Duodenal mucosa (tissue), 2 donors: ENCODE results near the gene SCN8A.
"Not testable (repeated sequence)": the region's sequence is repeated elsewhere in the genome, so short reads cannot be mapped to it uniquely, and the experiment has no call there.

Experiments used
- H3K27ac ChIP-seq: one replicate; pipeline ENCODE4 v1.7.0; 2013; ENCODE audit warnings: low read depth, low read length
- H3K27me3 ChIP-seq, 2 donors: one replicate each; pipeline ENCODE4 v1.7.0; 2013; ENCODE audit warnings: low read length in 2 of 2, control low read depth in 1 of 2; ENCODE audit not compliant: insufficient read depth in 2 of 2, control insufficient read depth in 1 of 2
- H3K36me3 ChIP-seq, 2 donors: one replicate each; pipeline ENCODE4 v1.7.0; 2013; ENCODE audit warnings: low read length in 2 of 2, control low read depth in 1 of 2; ENCODE audit not compliant: insufficient read depth in 2 of 2, control insufficient read depth in 1 of 2
- H3K4me1 ChIP-seq, 2 donors: one replicate each; pipeline ENCODE4 v1.7.0; 2013; ENCODE audit warnings: low read length in 2 of 2, control low read depth in 1 of 2; ENCODE audit not compliant: insufficient read depth in 2 of 2, control insufficient read depth in 1 of 2
- H3K4me3 ChIP-seq, 2 donors: one replicate each; pipeline ENCODE4 v1.7.0; 2013; ENCODE audit warnings: low read length in 2 of 2, low read depth in 1 of 2
- H3K9ac ChIP-seq, 2 donors: one replicate each; pipeline ENCODE4 v1.7.0; 2013; ENCODE audit warnings: low read length in 2 of 2, low read depth in 1 of 2
- H3K9me3 ChIP-seq, 2 donors: one replicate each; pipeline ENCODE4 v1.7.0; 2013; ENCODE audit warnings: low read length in 2 of 2, control low read depth in 1 of 2; ENCODE audit not compliant: control insufficient read depth in 1 of 2

Gene SCN8A

DNA sequence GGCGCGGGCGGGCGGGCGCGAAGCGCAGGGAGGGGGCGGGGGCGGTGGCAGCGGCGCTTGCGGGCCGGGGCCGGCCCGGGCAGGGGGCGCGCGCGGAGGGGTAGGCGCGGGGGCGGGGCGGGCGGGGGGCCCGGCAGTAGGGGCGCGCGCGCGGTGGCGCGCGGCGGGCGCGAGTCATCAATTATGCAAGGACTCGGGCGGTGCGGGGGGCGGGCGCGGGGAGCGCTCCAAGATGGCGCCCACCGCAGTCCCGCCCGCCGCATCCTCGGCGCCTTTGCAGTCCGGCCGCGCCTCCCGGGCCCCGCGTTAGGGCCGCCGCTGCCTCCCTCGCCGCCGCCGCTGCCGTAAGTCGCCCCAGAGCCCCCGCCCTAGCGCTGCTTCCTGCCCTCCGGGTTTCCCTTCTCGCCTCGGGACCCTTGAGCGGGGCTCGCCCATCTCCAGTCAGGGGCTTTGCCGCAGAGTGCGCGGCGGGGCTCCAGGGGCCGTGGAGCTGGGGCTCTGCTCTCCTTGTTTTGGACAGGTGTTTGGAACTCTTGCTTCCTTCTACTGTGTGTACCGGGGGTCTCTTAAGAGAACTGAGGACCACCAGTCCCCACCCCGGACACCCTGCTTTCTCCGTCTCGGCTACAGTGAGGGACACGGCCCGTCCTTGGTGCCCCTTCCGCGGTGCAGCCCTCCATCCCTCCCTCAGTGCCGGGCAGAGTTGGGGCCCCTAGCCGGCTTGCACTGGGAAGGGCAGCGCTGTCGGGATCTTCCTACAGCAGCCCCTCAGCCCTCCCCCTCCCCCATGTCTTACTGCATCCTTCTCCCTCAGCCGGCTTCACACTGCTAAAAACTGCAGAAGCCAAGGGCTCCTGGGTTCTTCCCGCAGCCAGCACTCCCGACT, at the start of gene SCN8A:
SCN8A (plus strand) TSS at position 218 of the 886 bp plus-strand sequence. CDS start 71,585 bp downstream, outside the sequence.
- H3K9ac ChIP-seq, result no peak within 1 kb of the TSS
- no peaks in the 10 kb centered on the region for H3K36me3 ChIP-seq
- peak within 1 kb of the TSS; percentile 55 to 59 for H3K4me3 ChIP-seq
- H3K4me1 ChIP-seq, result peaks cover 0 to 9% of the 10 kb centered on the region in 2 donors
- no peak within 1 kb of the TSS for H3K27ac ChIP-seq
- peaks cover 37% of the 10 kb centered on the region in 2 donors for H3K27me3 ChIP-seq
- no peaks in the 10 kb centered on the region for H3K9me3 ChIP-seq

DNA sequence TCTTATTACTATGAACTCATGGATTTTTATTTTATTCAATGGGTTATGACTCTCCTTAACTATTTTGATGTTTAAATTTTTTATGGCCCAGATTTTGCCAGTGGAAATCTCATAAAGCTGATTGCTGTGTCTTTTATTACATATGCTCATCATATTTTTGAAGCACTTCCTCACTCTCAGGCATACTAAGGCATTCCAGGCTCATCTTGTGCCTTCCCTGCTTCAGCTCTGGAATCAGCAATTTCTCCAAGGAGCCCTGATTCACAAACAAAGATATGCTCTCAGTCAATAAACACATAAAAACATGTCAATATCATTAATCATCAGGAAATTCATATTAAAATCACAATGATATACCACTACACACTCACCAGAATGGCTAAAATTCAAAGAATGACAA, 44.9 kb upstream of the SCN8A start:
- no peak overlapping the region for H3K27ac ChIP-seq
- H3K36me3 ChIP-seq, result no peaks in the 10 kb centered on the region
- H3K4me1 ChIP-seq, result no peaks in the 10 kb centered on the region
- H3K9me3 ChIP-seq, result no peaks in the 10 kb centered on the region
- no peaks in the 10 kb centered on the region for H3K27me3 ChIP-seq
- H3K4me3 ChIP-seq, result no peak overlapping the region
- no peak overlapping the region for H3K9ac ChIP-seq

DNA sequence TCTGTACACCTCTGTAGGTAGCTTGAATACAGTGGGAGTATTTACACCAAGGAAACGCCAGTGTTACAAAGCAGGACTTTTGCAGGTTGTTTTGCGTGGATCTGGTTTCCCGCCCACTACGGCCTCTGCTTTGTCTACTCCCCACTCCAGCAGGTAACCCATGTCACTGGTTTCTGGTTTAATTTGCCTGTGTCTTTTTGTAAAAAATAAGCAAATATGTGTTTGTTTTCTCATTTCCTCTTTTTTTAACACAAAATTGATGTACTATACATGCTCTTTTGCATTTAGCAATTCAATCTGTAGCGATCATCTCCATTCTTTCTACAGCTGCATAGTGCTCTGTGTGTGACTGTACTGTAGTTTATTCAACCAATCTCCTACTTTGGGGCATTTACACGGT, 43.4 kb upstream of the SCN8A start:
- Histone ChIP-seq H3K4me3 (no peak overlapping the region), H3K27me3 (no peaks in the 10 kb centered on the region), H3K36me3 (no peaks in the 10 kb centered on the region), H3K4me1 (no peaks in the 10 kb centered on the region), H3K9me3 (no peaks in the 10 kb centered on the region), H3K9ac (no peak overlapping the region), H3K27ac (no peak overlapping the region)

DNA sequence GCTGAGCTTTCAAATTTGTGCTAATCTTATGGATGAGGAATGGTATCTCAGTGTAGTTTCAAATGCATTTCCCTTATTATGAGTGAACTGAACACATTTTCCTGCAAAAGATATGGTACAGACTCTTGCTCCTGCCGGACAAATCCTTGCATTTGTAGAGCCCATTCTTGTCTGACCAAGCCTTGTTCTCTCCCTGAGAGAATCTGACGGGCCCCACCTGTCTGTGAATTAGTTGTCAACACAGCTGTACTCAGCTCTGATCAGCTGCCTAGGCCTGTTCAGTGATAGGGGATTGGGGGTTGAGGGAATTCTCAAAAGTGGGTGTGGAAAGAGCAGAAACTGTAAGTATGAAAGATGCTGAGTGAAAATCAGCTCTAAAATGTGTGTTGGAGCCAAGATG, 42.8 kb upstream of the SCN8A start:
- Histone ChIP-seq H3K27ac (no peak overlapping the region), H3K9me3 (no peaks in the 10 kb centered on the region), H3K4me3 (no peak overlapping the region), H3K27me3 (no peaks in the 10 kb centered on the region), H3K36me3 (no peaks in the 10 kb centered on the region), H3K9ac (no peak overlapping the region), H3K4me1 (no peaks in the 10 kb centered on the region)

DNA sequence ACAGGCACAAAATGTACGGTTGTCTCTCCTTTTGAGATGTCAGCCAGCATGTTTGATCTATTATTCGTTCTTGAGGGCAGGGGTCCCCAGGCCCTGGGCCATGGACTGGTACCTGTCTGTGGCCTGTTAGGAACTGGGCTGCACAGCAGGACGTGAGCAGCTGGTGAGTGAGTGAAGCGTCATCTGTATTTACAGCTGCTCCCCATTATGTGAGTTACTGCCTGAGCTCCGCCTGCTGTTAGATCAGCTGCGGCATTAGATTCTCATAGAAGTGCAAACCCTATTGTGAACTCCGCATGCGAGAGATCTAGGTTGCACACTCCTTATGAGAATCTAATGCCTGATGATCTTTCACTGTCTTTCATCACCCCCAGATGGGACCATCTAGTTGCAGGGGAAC, 41.4 kb upstream of the SCN8A start:
- no peak overlapping the region for H3K27ac ChIP-seq

DNA sequence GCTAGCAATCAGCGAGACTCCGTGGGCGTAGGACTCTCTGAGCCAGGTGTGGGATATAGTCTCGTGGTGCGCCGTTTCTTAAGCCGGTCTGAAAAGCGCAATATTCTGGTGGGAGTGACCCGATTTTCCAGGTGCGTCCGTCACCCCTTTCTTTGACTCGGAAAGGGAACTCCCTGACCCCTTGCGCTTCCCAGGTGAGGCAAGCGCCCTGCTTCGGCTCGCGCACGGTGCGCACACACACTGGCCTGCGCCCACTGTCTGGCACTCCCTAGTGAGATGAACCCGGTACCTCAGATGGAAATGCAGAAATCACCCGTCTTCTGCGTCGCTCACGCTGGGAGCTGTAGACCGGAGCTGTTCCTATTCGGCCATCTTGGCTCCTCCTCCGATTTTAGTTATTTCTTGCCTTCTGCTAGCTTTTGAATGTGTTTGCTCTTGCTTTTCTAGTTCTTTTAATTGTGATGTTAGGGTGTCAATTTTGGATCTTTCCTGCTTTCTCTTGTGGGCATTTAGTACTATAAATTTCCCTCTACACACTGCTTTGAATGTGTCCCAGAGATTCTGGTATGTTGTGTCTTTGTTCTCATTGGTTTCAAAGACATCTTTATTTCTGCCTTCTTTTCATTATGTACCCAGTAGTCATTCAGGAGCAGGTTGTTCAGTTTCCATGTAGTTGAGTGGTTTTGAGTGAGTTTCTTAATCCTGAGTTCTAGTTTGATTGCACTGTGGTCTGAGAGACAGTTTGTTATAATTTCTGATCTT, 22.6 kb upstream of the SCN8A start:
- H3K9me3 ChIP-seq, H3K4me1 ChIP-seq, H3K36me3 ChIP-seq, H3K9ac ChIP-seq, H3K27me3 ChIP-seq, H3K27ac ChIP-seq, H3K4me3 ChIP-seq: not testable (repeated sequence)

More for the DNA sequence above, 41.4 kb upstream of the SCN8A start:
- no peaks in the 10 kb centered on the region for H3K36me3 ChIP-seq
- no peaks in the 10 kb centered on the region for H3K27me3 ChIP-seq
- H3K4me3 ChIP-seq, result no peak overlapping the region
- H3K9me3 ChIP-seq, result no peaks in the 10 kb centered on the region
- H3K9ac ChIP-seq, result no peak overlapping the region
- no peaks in the 10 kb centered on the region for H3K4me1 ChIP-seq

DNA sequence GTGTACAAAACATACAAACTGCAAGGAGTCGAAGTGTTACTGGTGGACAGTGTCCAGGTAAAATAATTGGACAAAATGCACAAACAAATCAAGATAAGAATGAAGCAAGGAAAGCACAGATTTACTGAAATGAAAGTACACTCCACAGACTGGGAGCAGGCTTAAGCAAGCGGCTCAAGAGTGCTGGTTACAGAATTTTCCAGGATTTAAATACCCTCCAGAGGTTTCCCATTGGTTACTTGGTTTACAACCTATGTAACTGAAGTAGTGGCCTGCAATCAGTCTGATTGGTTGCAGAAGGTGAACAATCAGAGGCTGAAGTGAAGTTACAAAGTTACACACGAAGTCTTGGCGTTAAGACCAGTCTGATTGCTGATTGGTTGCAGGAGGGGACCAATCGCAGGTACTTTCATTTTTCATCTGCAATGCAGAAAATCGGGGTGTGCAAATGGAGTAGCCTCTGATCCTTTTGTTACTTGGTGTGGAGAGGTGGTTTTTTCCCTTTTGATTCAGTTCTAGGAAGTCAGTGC, 11.6 kb upstream of the SCN8A start:
- Histone ChIP-seq H3K9me3 (peaks cover 0 to 3% of the 10 kb centered on the region in 2 donors), H3K9ac (no peak overlapping the region), H3K27ac (no peak overlapping the region), H3K27me3 (peaks cover 0 to 3% of the 10 kb centered on the region in 2 donors), H3K4me1 (no peaks in the 10 kb centered on the region), H3K36me3 (no peaks in the 10 kb centered on the region), H3K4me3 (no peak overlapping the region)

DNA sequence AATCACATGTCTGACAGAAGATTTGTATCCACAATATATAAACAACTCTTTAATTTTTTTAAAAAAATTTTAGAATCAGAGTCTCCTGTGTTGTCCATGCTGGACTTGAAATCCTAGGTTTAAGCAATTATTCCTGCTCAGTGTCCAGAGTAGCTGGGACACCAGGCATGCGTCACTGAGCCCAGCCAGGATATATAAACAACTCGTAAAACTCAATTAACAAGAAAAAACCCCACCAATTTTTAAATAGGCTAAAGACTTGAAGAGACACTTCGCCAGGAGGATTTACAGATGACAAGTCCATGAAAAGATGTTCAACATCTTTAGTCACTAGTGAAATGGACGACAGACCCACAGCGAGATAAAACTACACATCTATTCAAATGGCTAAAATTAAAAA, 2.0 kb upstream of the SCN8A start:
- H3K27me3 ChIP-seq, result peaks cover 35% of the 10 kb centered on the region in 2 donors
- H3K9ac ChIP-seq, result no peak overlapping the region
- H3K9me3 ChIP-seq, result no peaks in the 10 kb centered on the region
- no peak overlapping the region for H3K4me3 ChIP-seq
- no peak overlapping the region for H3K27ac ChIP-seq
- H3K4me1 ChIP-seq, result peaks cover 0 to 9% of the 10 kb centered on the region in 2 donors
- H3K36me3 ChIP-seq, result no peaks in the 10 kb centered on the region

DNA sequence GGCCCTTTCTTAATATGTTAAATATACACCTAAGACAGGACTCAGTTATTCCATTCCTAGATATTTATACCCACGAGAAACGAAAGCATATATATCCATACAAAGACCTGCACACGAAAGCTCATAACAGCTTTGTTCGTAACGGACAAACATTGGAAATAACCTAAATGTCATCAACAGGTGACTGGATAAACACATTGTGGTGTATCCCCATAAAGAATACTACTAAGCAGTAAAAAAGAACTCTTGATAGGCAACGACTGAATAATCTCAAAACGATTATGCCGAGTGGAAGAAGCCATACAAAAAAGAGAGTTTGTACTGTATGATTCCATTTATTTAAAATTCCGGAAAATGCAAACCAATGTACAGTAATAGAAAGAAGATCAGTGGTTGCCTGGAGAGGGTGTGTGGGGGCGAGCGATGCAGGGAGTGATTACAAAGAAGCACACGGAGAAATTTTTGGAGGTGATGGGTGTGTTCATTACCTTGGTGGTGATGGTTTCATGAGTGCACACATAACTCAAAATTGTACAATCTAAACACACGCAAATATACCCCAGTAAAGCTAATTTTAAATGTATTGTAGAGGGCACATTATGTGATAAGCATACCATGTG, 1.4 kb upstream of the SCN8A start:
- Histone ChIP-seq H3K9me3 (no peaks in the 10 kb centered on the region), H3K27ac (no peak overlapping the region), H3K4me3 (peak overlapping the region in 1 of 2 donors; percentile 55), H3K36me3 (no peaks in the 10 kb centered on the region), H3K9ac (no peak overlapping the region), H3K4me1 (peaks cover 0 to 9% of the 10 kb centered on the region in 2 donors), H3K27me3 (peaks cover 37% of the 10 kb centered on the region in 2 donors)
